Hematopoietic multipotent progenitor cell (in vitro differentiated cells): ENCODE measurements around the gene RCAN3. TPM values are rescaled to one million over a fixed set of nuclear protein-coding genes. Genes with fewer than 3 reads are reported as not detected.
"Not testable (repeated sequence)": the region's sequence is repeated elsewhere in the genome, so short reads cannot be mapped to it uniquely, and the experiment has no call there.

Source experiments
- DNase-seq, 3 donors: peaks; one replicate each; pipeline ENCODE4 v3.0.0-alpha.2; 2011 to 2015; ENCODE audit warnings: low read depth in 2 of 3, low spot score in 2 of 3
- total RNA-seq: library from RNA; depleted of rRNA; stranded (reverse); fragments of >200 nt; gene quantifications from one replicate; pipeline ENCODE4 v1.2.3, GENCODE V29; 2012

RCAN3 gene
- total RNA-seq = 11.6 TPM

DNA sequence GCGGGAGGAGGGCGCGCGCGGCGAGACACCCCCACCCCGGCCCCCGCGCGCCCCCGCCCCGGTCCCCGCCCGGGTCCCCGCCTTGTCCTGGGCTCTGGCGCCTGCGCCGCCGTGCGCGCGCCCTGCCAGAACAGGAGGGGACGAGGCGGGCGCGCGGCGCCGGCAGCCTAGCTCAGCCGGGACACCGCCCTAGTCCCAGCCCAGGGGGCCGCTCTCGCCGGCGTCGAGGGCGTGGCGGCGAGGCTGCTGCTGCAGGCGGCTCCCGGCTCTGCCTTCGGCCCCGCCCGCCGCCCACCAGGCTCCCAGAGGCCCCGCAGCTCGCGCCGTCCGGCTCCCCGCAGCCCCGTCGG lies at the start of gene RCAN3:
Gene RCAN3, plus strand, starts transcription at position 128 of the 350 bp plus-strand sequence. CDS start 11,537 bp downstream, outside the sequence.
- peak; percentile 77 to 93 (median 93) for DNase-seq

GRCh38 chr1:24452922-24453485 lies 49.6 kb upstream of the RCAN3 start:
- no peak for DNase-seq

DNA sequence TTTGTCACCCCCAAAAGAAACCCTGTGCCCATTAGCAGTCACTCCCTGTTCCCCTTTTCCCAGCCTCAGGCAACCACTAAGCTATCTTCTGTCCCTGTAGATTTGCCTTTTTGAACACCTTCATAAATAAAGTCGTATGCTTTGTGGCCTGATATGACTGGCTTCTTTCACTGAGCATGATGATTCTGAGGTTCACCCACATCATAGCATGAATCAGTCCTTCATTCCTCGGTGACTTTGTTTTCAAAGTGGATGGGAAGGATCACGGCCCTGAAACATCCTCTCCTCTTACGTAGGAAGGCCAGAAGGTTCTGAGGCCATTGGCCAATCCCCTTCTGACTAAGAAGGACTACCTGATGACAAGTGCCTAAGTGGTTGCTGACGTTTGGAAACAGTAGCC lies 48.0 kb upstream of the RCAN3 start:
- DNase-seq = no peak

GRCh38 chr1:24455272-24455671 lies 47.4 kb upstream of the RCAN3 start:
- DNase-seq = no peak

- DNase-seq = no peak
Measured at GRCh38 chr1:24457866-24458265, 44.8 kb upstream of the RCAN3 start.

DNA sequence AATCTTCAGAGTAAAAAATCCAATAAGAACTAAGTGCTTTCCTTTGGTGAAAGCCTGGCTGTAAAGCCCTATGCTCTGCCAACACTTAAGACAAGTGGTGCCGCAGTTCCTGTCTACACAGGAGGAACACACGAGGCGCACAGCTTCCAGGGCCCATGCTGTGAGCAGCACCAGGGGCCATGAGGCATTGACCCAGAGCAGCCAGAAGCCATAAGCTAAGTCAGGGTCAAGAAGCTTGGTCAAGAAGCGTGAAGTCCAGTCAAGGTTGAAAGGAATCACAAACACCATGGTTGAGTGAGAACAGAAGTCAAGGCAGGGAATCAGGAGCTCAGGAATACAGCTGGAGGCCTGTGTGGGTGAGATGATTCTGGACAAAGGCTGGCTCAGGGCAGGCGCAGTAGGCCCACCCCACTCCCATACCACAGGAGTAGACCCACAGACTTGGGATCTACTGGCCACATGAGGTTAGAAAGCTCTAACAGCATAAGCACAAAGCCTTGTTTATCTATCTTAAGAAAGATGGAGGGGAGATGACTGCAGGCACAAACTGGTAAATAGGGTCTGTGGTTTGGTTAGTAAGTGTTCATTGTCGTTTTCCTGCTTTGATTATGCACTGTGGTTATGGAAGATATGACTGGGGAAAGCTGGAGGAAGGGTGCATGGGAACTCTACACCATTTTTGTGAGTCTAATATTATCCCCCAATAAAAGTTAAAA lies 42.9 kb upstream of the RCAN3 start:
- no peak for DNase-seq

GRCh38 chr1:24462128-24462527 lies 40.5 kb upstream of the RCAN3 start:
- DNase-seq = not testable (repeated sequence)

DNA sequence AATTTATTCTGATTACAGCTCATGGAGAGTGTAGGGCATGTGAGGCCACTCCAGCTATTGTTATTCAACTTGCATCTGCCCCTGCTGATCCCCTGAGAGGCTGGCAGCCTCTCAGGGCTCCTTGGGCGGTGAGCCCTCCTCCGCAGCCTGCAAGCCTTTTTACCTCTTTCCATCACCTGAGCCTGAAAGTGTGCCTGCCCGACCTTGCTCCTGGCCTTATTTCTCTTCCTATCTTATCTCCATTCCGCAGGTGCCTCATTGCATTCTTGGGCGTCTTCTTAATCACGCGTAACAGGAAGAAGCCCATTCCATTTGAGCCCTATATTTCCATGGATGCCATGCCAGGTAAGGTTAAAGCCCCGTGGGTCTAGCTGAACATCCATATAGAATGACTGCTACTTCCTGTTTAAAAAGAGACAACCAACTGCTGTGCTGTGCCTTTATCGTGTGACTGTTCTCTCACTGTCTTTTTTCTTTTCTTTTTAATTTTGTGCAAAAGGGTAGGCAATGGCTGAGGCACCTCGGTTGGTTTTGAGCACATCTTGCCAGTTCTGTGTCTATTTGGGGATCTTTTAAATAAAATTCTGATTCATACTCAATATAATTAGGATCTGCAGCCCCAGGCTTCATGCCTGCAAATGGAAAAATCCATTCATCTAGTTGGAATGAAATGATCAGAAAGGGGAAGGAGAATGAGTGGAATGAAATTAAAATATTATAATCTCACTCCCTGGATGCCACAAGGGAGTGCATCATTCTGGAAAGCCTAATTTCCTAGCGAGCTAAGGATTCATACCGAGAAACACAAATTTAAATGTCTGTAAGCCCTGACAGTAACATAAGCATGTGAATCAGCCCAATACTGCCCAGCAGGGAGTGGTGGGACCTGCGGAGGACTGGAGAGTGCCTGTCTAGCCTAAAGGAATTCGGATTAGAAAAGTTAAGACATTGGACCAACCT lies 38.6 kb upstream of the RCAN3 start:
- DNase-seq = no peak

GRCh38 chr1:24465099-24465498 lies 37.5 kb upstream of the RCAN3 start:
- DNase-seq = no peak

DNA sequence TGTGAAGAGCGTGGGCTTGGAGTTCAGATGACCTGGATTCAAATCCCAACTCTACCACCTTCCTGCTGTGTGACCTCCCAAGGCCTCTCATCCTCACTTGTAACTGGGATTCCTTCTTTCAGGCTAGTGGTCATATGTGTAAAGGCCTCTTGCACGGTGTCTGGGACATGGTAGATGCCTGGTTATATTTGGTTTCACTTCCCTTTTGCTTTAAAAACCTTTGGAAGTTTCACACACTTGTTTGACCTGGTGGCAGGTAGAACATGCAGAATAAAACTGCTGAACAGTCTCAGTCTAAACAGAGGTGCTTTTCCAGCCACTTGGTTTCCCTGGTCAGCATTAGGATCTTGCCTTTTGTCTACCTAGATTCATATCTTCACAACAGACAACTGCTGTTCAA lies 37.0 kb upstream of the RCAN3 start:
- no peak for DNase-seq

DNA sequence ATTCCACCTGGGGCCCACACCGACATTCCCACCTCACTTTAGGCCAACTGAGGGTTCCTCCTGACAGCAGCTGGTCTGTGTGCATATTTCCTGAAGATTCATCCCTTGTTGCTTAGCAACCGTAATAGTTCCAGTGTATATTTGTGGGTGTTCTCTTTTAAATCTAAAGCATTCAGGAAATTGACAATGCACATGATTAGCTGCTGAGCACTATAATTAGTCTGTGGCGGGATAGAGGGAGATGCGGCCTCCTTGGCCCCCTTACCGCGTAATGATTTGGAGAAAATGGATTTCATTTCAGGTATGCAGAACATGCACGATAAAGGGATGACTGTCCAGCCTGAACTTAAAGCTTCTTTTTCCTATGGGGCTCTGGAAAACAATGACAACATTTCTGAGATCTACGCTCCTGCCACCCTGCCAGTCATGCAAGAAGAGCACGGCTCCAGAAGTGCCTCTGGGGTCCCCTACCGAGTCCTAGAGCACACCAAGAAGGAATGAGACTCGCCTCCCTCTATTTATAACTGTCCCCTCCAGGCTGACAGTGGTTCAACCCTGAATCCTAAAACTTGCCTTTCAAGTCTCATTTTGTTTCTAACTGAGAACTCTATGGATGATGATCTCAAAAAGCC lies 33.8 kb upstream of the RCAN3 start:
- no peak for DNase-seq

GRCh38 chr1:24470592-24470991 lies 32.0 kb upstream of the RCAN3 start:
- no peak for DNase-seq

GRCh38 chr1:24472527-24473251 lies 29.9 kb upstream of the RCAN3 start:
- no peak for DNase-seq

DNA sequence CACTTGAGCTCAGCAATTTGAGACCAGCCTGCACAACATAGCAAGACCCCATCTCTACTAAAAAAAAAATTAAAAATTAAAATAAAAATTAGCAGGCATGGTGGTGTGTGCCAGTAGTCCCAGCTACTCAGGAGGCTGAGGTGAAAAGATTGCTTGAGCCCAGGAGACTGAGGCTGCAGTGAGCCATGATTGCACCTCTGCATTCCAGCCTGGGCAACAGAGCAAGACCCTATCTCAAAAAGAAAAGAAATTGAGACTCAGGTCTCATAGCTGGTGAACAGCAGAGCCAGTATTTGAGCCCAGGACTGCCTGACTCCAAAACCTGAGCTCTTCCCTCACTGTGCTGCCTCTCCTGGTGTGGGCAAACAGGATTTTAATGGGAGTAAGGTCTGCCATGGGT lies 28.4 kb upstream of the RCAN3 start:
- DNase-seq = no peak

GRCh38 chr1:24475700-24476099 lies 26.9 kb upstream of the RCAN3 start:
- DNase-seq = no peak

DNA sequence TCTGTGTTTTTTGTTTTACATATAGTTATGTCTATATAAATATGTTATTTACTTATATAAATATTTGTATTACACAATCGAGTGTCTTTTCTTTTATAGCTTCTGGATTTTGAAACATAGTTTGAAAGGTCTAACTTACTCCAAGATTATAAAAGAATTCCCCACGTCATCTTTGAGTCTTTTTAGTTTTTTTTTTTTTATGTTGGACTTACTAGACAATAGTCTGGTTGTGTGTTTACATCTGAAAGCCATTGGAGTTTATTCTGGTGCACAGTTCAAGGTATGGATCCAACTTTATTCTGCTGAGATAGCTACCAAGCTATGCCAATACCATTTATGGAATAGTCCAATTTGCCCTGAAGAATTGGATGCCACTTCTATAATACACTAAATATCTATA lies 26.1 kb upstream of the RCAN3 start:
- no peak for DNase-seq

DNA sequence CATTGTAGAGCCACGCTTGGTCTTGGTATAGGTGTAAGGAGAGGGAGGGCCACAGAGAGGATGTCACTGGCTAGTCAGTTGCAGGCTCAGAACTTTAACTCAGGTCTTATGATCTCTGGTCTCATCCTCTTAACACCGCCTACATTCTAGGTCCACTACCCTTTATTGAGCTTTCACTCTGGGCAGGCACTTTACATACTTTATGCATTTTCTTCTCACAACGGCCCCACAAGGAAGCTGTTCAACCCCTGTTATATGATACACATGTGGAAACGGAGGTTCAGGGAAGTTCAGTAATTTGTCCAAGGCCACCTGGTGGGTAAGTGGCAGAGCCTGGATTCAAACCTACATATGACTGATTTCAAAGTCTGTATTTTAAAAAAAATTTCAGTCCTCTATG lies 25.3 kb upstream of the RCAN3 start:
- DNase-seq = no peak

DNA sequence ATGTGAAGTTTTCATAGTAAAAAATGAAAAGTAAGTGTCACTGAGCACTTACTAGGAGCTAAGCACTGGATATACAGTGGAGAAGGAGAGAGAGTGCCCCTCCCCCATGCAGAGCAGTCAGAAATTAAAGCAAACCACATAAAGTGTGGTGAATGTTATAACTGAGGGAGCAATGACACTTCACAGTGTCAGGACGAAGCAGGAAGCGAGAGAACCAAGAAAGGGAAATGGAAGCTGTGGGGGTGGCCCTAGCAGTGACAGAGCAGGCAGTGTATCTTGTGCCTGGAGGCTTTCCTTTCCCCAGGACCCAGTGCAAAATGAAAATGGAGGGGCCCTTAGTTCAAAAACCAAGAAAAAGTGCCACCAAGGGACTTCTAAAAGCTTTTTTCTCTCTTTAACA lies 21.5 kb upstream of the RCAN3 start:
- peak in 2 of 3 donors; percentile 42 to 76 for DNase-seq

- DNase-seq = no peak
Measured at GRCh38 chr1:24481843-24482610, 20.6 kb upstream of the RCAN3 start.

DNA sequence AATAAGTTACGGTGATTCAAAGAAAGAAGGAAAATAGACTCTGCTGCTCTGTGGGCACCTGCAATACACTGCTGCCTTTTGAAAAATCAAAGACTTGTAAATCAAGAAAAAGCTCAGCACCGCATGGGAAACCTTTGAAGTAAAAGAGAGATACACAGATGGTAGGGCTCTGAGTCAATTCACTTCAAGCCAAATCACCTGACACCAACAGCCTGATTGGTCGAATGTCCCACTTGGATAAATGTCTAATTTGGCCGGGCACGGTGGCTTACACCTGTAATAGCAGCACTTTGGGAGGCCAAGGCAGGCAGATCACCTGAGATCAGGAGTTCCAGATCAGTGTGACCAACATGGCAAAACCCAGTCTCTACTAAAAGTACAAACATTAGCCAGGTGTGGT lies 19.2 kb upstream of the RCAN3 start:
- no peak for DNase-seq
